NCI-H2196 (cell line): ENCODE results near the gene IGFL1.
A peak's percentile ranks its signal among the peaks of the same experiment; 100 is the strongest.
"Not testable (repeated sequence)": the region's sequence is repeated elsewhere in the genome, so short reads cannot be mapped to it uniquely, and the experiment has no call there.

Source experiments
- DNase-seq: peaks from one replicate; lab custom pipeline; 2025; ENCODE audit not compliant: unreplicated experiment; lab: John Stamatoyannopoulos, UW

The IGFL1 gene

GRCh38 chr19:46264801-46265200 is 35.3 kb downstream of the IGFL1 start:
- DNase-seq = not testable (repeated sequence)

- DNase-seq = peak; percentile 79
These were observed 35.8 kb downstream of the IGFL1 start for GRCh38 chr19:46265217-46265828.

GRCh38 chr19:46269101-46269500 is 39.6 kb downstream of the IGFL1 start:
- no peak for DNase-seq

GRCh38 chr19:46270521-46271256 is 41.1 kb downstream of the IGFL1 start:
- no peak for DNase-seq

GRCh38 chr19:46271481-46272197 is 42.1 kb downstream of the IGFL1 start:
- no peak for DNase-seq

GRCh38 chr19:46273931-46274330 is 44.4 kb downstream of the IGFL1 start:
- not testable (repeated sequence) for DNase-seq

GRCh38 chr19:46279177-46279576 is 49.6 kb downstream of the IGFL1 start:
- DNase-seq = no peak
